Middle frontal gyrus (tissue), 1 donor: Measurements from ENCODE around the gene DTX4.

ENCODE experiments used
- DNase-seq: peaks from one replicate; pipeline ENCODE4 v3.0.0-alpha.2; 2015; ENCODE audit warnings: low spot score; ENCODE audit errors: extremely low spot score

DTX4 gene

DNA sequence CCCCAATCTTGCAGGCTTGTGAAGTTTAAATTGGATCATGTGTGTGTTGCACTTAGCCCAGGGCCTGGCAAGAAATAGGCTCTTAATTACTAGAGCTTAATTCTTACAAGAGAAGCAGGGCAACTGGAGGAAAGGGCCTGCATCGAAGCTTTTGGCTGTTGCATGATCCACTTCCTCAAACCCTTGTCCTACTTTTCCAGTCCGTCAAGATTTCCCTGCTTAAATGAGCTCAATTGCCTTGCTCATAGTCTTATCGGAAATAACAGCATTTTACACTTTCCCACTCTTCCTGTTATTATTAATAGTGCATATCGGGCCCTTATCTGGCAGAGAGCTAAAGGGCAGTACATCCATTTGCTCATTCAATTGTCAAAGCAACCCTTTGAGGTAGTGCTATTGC lies 18.1 kb downstream of the DTX4 start:
- no peak for DNase-seq

DNA sequence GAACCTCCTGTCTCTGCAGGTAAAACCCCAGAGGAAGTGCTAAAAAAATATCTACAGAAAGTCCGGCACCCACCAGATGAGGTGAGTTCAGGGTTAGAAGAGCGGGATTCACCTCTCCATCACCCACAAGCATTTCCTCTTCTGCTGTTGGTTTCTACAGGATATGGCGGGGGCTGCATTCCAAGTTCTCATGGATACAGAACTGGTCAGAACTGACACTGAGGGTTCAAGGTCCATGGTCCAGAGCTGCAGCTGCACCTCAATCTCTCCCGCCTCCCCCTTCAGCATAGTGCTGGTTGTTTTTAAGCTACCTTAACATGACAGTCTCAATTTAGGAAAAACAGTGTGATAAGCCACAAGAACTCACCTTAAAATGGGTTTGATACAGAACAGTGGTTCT lies 19.2 kb downstream of the DTX4 start:
- no peak for DNase-seq

DNA sequence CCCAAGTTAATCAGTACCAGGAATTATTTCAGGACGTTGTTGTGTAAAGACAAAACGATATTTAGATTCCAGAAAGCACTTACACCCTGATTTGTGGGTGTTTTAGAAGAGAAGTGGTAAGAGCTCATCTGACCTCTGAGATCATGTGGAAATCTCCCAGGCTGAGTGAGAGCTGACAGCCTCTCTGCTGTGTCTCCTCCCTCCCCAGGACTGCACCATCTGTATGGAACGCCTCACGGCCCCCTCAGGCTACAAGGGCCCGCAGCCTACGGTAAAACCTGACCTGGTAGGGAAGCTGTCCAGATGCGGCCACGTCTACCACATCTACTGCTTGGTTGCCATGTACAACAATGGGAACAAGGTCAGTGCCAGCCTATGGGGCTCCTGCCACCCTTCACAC lies 20.0 kb downstream of the DTX4 start:
- no peak for DNase-seq

DNA sequence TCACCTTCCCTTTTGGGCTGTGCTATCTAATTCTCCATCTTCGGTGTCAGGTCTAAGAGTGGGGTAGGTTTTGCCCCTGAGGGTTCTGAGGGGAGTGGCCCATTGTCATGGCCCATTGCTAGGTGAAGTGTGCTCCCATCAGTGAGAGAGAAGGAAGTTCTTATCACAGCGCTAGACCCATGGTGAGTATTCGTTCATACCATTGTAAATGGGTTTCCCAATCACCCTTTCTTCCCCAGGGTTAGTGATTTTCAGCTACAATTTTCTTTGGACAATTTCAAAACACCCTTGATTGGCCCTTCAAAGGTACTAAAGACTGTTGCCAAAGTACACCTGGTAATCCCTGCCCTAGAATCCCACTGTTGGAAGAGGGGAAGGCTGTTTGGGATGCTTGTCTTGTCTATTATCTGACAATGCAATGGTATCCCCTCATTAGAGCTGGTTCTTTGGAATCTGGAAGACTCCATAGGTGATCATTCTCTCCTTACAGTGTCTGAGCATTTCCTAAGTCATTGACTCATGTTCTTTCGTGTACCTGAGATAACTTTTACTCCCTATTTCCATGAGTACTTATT lies 20.6 kb downstream of the DTX4 start:
- no peak for DNase-seq

DNA sequence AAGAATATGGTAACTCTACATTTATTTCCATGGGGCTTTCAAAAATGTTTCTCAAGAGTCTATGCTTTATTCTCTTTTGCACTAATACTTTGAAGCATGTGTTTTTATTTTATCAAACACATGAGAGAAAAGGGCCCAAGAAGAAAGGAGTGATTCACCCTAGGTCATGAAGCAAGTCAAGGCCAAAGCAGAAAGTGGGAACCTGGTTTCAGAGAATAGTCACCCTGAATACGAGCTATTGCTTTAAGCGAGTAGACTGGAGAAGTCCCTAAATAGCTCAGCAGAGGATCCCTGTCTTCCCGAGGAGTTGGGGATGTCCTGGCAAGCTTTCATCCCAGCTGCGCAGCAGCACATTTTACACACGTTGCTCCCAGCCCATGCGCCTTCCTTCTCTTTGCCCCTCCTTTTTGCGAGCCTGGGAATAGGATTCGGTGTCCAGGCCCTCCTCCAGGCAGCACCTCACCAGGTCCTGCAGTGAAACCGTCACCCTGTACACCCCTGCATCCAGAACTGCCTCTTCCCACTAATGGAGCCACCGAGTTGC lies 21.7 kb downstream of the DTX4 start:
- DNase-seq, result no peak

DNA sequence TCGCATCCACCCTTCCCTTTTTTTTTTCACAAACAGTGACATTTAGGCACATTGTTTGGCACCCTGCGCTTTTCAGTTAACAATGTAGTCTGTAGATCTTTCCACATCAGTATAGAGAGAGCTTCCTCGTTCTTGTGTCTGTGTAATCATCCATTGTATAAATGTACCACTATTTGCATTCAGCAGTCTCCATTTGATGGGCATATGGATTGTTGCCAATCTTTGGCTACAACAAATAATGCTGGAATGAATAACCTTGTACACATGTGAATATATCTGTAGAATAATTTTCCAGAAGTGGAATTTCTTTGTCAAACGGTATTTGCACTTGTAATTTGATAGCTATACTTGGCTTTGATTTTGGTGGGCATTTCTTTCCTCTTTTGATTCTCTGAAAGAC lies 23.7 kb downstream of the DTX4 start:
- DNase-seq, result no peak

DNA sequence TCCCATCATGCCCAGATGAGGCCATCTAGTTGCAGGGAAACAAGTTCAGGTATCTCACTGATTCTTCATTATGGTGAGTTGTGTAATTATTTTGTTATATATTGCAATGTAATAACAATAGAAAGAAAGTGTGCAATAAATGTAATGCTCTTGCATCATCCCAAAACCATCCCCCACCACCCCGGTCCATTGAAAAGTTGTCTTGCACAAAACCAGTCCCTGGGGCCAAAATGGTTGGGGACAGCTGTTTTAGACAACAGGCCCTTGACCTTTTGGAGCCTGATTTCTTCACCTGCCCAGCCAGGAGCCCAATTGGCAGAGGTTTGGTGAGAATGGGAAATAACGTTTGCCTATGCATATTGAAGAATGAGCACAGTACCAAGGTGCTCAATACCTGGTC lies 24.8 kb downstream of the DTX4 start:
- DNase-seq, result no peak

DNA sequence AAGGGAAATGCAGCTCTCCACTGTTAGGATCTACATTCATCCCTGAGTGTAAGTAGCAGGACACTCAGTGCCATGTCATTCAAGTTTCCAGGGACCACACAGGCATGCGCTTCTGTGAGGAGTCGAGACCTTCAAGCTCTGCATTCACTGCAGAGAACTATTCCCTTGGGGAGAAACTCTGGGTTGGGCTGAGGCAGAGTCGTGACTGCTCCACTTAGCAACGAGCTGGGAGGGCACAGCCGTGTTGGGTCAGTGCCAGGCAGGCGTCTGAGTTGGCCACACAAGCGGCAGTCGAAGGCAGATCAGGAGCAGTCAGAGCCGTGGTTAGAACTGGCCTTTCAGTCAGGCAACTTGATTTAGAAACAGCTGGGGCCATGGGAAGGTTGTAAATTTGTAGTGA lies 26.1 kb downstream of the DTX4 start:
- peak; percentile 49 for DNase-seq

DNA sequence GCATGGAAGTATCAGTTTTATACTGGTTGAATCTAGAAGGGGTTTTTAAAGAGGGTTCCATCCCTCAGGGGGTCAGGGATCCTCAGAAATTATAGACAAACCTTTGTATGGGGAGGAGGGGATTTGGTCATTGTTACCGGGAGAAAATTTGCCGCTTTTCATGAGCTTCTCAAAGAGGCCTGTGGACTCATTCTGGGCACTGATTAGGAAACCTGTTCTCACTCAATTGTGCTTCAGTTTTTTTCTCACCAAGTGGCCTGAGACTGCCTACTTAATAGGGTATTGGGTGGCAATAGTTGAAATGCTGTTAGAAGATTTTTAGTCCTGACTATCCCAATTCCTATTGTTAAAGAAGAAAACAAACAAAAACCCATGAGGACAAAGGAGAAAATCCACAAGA lies 26.8 kb downstream of the DTX4 start:
- DNase-seq, result no peak

DNA sequence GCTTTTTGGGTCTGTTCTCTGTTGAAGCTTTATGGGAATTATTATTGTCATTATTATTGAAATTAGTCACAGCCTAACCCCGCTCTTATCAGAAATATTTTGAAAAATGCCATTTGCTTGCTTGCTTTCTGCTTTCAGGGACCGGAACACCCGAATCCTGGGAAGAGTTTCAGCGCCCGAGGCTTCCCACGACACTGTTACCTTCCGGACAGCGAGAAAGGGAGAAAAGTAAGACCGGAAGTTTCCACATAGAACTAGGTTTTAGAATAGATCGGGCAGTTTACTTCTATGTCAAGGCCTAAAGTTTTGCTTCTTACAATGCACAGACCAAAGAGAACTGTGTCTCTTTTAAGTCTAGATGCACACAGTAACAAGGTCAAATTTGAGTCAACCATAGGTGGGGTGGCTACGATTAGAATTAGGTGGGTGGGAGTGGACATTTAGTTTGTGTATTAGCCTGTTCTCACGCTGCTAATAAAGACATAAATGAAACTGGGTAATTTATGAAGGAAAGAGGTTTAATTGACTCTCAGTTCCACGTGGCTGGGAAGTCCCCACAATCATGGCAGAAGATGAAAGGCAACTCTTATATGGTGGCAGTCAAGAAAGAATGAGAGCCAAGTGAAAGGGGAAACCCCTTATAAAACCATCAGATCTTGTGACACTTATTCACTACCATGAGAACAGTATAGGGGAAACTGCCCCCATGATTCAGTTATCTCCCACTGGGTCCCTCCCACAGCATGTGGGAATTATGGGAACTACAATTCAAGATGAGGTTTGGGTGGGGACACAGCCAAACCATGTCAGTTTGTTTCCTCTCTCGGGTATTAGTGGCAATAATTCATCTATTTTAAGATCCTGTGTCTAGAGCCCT lies 27.9 kb downstream of the DTX4 start:
- no peak for DNase-seq

DNA sequence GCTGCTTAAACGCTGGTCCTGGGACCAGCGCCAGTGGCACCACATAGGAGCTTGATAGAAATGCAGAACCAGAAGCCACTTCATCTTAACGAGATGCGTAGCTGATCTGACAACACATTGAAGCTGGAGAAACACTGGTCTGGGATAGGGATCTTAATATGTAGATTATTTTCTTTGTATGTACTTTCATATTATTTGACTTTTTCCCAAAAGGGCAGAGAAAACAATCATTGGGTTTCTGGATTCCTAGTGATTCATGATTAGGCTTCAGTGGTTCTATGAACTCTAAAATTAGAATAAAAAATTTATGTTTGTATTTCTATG lies 28.5 kb downstream of the DTX4 start:
- DNase-seq, result no peak

DNA sequence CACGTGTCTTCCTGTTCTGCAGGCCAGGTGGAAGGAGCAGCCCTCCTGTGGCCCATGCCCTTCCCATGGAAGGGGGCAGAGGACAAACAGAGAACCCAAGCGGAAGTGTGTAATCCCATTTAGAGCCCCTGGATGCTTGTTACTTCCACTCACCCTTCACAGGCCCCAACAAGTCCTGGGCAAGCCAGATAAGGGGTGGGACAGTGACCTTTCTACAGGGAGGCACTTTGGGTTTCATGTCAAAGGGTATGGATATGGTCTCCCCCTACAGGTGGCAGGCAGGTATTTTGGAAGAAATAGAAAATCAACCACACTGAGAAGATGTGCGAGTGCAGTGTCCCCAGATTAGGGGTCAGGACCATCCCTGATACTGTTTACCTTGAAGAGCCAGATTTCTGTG lies 29.4 kb downstream of the DTX4 start:
- no peak for DNase-seq

DNA sequence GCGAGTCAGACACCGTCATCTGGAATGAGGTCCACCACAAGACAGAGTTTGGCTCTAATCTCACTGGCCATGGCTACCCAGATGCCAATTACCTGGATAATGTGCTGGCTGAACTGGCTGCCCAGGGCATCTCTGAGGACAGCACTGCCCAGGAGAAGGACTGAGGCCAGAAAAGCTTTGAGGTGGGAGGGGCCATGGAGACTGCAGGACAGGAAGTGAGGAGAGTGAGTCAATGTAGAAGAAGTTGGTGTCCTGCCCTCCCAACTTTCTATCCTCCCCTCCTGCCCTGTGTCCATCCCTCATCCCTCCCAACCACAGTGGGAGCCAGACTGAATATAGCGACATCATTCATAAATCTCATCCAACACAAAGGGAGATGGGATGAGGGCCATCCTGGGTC lies 32.8 kb downstream of the DTX4 start:
- no peak for DNase-seq

DNA sequence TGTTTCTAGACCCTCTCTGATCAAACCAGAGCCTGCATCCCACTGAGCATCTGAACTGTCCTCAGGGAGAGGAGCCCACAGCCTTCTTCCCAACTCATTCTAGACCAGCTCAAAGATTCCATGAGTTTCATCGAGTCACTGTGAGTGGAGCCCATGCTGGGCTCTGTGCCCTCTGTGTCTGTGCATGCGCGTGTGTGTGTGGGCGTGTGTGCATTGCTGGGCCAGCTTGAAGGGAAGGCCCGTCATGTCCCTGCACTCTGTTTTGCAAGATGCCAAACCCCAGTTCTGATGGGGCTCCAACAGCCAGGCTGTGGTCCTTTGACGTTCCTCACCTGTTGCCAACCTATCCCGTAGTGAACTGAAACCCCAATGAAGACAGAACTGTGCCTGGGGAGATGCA lies 33.7 kb downstream of the DTX4 start:
- no peak for DNase-seq

DNA sequence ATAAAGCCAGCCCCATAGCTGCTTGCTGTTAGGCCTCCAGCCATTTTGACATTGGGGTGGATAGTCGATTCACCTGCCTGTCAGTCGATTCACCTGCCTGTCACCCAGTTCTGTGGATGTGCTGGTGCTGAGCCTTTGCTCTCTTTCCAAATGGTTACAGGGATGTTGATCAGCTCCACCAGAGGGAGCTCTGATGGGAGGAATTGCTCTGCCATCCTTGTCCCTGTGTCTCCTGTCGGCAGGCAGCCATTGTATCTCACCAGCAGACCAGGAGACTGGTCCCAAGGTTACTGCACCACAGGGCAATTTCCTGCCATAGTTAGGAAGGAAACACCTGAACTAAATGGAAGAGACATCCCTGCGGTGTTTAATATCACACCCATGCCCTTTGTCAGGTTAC lies 34.7 kb downstream of the DTX4 start:
- no peak for DNase-seq

DNA sequence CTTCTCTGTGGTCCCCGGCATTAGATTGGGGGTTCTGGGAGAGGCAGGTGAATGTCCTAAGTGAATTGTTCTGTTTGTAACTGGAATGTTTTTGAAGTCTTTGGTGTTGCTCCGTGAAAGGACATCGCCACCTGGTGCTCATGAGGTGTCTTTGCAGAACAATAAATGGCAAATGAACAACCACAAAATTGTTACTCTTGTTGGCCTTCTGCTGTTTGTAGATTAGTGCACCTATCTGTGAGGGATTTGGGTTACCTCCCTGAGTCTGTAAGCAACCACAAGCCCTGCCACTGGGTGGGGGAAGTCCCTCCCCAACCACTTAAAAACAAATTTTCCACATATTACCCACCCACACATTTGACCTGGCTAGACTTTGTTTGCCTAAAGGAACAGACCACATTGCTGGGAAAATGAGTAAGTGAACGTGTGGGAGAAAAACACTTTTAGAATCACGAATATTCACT lies 36.1 kb downstream of the DTX4 start:
- DNase-seq, result no peak

DNA sequence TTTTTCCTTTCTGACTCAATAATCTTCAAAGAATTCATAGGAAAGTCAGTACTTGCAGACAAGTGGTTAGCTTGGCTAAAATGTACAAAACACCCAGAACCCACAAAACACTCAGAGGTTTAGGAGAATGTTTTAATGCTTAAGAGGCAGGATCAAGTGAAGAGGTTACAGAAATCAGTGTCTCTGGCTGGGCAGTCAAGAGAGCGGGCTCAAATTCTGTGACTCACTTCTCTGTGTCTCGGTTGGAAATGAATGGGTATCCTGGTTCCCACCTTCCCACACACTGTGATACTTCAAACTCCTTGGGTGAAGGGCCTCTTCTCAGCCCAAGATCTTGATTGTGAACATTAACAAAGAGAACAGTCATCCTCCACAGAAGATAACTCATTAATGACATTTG lies 37.0 kb downstream of the DTX4 start:
- no peak for DNase-seq

DNA sequence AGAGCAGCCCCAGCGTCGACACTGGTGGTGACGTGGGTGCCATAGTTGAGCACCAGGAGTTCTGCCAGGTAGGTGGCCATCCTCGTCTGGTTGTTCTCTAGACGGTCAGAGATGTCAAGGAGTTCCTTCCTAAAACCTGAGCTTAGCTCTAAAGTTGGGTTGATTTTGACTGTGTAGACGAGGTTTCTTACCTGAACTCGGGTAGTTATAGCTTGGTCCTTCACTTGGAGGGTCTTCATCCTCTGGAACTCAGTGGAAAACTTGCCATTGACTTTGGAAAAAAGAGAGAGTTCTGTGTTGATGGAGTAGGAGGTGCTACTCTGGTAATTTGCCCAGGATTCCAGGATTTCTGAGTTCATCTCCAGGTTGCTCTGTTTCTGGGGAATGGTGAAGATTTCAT lies 40.3 kb downstream of the DTX4 start:
- DNase-seq, result no peak

DNA sequence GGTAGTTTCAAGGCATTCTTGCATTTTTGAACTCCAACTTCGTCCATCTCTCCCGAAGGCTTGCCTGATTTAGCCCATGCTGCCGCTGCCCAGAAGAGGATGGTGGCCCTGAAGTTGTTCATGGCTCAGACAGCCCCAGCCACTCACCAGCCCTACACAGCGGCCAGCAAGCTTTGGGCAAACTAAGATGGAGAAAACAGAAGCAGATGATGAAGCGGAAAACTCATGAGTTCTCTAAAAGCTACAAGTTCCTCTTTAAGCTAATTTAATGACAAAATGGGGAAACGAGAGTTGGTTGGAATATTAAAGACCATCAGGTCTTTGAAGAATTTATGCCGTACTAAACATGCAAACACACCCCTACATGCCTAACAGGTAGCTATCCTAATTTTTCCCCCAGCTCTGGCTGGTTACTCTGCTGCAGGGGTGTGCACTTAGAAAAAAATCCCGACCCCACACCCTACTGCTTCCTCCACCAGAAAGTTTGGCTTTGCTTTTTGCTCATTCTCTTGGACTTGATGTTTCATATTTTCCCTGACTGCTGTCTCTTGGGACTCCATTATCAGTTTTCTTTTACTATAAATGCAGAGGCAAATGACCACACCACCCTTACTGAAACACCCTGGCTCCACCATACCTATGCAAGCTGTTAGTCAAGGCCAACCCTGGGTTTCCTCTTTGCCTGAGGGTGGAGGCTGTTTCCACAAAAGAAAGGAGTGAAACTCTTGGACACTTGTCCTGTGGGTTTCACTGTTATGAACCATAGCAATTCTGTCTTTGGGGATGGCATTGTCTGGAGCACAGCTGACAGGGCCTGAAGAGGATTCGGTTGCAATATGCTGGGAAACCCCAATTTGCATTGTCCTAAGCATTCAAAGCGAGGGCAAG lies 41.1 kb downstream of the DTX4 start, which contains the start of gene MPEG1:
Gene MPEG1, minus strand, starts transcription at position 184 of the 888 bp plus-strand sequence. Its CDS starts 62 bp downstream, at position 122.
- no peak for DNase-seq

DNA sequence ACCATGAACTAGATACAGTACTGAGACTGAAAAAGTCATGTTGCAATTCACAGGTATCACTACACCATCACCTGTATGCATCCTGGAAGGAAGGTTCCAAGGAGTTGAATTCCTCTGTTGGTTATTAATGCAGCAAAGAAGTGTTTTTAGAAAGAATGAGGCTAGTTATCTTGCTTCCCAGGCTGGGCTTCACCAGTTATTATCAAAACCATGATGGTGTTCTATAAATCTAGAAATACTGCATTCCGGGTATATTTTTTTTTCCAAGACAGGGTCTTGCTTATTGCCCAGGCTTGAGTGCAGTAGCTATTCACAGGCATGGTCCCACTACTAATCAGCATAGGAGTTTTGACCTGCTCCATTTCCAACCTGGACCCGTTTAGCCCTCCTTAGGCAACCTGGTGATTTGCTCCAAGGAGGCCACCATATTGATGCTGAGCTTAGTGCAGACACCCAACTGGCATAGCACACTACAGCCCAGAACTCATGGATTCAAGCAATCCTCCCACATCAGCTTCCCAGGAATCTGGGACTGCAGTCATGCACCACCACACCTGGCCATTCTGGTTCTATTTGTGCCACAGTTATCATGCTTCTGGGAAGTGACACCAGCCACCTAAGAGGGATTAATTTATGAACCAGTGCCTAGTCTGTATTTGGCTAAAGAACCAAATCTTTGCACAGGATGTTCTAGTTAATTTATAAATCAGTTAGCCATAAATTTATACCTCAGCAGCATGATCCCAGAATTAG lies 42.4 kb downstream of the DTX4 start:
- DNase-seq, result no peak
